T-helper 1 cell treated with Interleukin-12 subunit alpha and Interleukin-12 subunit beta and Interleukin-4 antibody, amounts not matched to agents 30 μg/mL and 1 μg/mL, for 36 hours (primary cell): Measurements from ENCODE around the gene TGM1.

Experiments
- H3K27ac Mint-ChIP-seq: one replicate; pipeline ENCODE4 v1.8.0; 2021; ENCODE audit warnings: mild to moderate bottlenecking, mixed read lengths
- H3K27me3 Mint-ChIP-seq: one replicate; pipeline ENCODE4 v1.8.0; 2021; ENCODE audit warnings: low read depth, mixed read lengths
- H3K36me3 Mint-ChIP-seq: one replicate; pipeline ENCODE4 v1.8.0; 2021; ENCODE audit warnings: low read depth, mixed read lengths
- H3K4me1 Mint-ChIP-seq: one replicate; pipeline ENCODE4 v1.8.0; 2021; ENCODE audit warnings: low read depth, mixed read lengths
- H3K4me3 Mint-ChIP-seq: one replicate; pipeline ENCODE4 v1.8.0; 2021; ENCODE audit warnings: mild to moderate bottlenecking, moderate library complexity, mixed read lengths
- H3K9me3 Mint-ChIP-seq: one replicate; pipeline ENCODE4 v1.8.0; 2021; ENCODE audit warnings: mixed read lengths

TGM1 gene

GRCh38 chr14:24262821-24263733 lies at the start of gene TGM1:
TSS of gene TGM1 (minus strand) at chr14:24263177. CDS start at chr14:24262352, 825 bp downstream.
- H3K27me3 Mint-ChIP-seq = no peaks in the 10 kb centered on the region
- no peak within 1 kb of the TSS for H3K27ac Mint-ChIP-seq
- no peaks in the 10 kb centered on the region for H3K9me3 Mint-ChIP-seq
- peaks cover 17% of the 10 kb centered on the region for H3K36me3 Mint-ChIP-seq
- no peak within 1 kb of the TSS for H3K4me3 Mint-ChIP-seq
- no peaks in the 10 kb centered on the region for H3K4me1 Mint-ChIP-seq

- H3K36me3 Mint-ChIP-seq = peaks cover 33% of the 10 kb centered on the region
- peak overlapping the region; percentile 79 for H3K4me3 Mint-ChIP-seq
- H3K4me1 Mint-ChIP-seq = peaks cover 65% of the 10 kb centered on the region
- no peaks in the 10 kb centered on the region for H3K9me3 Mint-ChIP-seq
- peak overlapping the region; percentile 76 for H3K27ac Mint-ChIP-seq
- H3K27me3 Mint-ChIP-seq = no peaks in the 10 kb centered on the region
Observed at GRCh38 chr14:24311837-24312615, 49.0 kb upstream of the TGM1 start.

GRCh38 chr14:24310646-24311604 lies 47.9 kb upstream of the TGM1 start, which contains the start of gene LTB4R:
TSS of gene LTB4R (plus strand) at chr14:24311502. CDS start at chr14:24315652, 4,150 bp downstream.
- peaks cover 43% of the 10 kb centered on the region for H3K36me3 Mint-ChIP-seq
- H3K9me3 Mint-ChIP-seq = no peaks in the 10 kb centered on the region
- no peaks in the 10 kb centered on the region for H3K27me3 Mint-ChIP-seq
- peak within 1 kb of the TSS; percentile 89 for H3K27ac Mint-ChIP-seq
- peaks cover 65% of the 10 kb centered on the region for H3K4me1 Mint-ChIP-seq
- H3K4me3 Mint-ChIP-seq = peak within 1 kb of the TSS; percentile 82

DNA sequence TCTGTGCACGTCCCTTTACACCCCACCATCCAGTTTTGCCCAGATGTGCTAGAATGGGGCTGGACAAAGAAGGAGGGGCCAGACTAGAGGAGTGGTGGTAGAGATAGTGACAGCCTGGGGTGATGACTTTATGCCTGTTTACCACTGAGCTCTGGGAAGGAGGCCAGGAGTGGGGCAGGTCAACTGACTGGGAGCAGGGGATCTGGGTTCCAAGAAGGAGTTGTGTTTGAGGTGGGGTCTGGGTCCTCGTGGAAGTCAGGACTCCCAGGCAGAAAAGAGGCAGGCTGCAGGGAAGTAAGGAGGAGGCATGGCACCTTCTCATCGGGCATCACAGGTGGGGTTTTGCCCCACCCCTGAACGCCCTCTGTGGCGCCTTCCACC lies 47.3 kb upstream of the TGM1 start:
- Mint-ChIP-seq H3K4me1 (peaks cover 60% of the 10 kb centered on the region), H3K27ac (peak overlapping the region; percentile 89), H3K36me3 (peaks cover 42% of the 10 kb centered on the region), H3K4me3 (peak overlapping the region; percentile 82), H3K9me3 (no peaks in the 10 kb centered on the region), H3K27me3 (no peaks in the 10 kb centered on the region)

DNA sequence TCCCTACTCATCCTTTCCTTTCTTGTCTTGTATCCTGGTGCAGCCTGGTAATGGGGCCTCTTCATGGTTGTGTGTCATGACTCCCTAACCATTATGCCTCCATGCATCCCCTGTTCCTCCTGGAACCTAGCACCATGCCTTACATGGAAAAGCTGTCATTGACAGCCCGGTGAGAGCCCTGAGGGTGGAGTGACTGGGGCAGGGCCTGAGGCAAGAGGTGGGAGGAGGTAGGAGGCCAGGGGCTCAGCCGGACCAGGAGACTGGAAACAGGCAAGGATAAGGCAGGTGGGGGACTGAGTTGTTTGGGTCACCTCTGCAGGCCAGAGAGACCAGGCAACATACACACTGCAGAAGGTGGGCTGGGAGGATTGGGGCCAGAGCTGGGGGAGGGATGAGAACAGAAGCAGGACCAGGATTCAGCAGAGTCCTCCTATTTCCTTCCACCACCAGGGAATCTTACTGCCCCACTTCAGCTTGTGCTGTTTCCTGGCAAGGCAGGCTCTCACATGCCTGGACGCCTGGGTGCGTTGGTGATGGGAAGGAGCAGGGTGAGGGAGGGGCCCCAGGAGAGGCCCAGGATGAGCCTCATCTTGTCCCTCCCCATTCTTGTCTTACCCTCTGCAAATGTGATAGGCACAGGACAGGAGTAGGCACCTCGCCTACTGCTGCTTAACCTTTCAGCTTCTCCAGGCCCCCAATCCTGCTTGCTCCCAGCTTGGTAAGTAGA lies 46.7 kb upstream of the TGM1 start, which contains the start of gene LTB4R2:
TSS of gene LTB4R2 (plus strand) at position 603 of the 727 bp plus-strand sequence. CDS start 525 bp downstream, outside the sequence.
- peaks cover 47% of the 10 kb centered on the region for H3K36me3 Mint-ChIP-seq

GRCh38 chr14:24308342-24309124 lies 45.6 kb upstream of the TGM1 start:
- H3K4me3 Mint-ChIP-seq = peak overlapping the region; percentile 13
- H3K27me3 Mint-ChIP-seq = no peaks in the 10 kb centered on the region
- peak overlapping the region; percentile 34 for H3K27ac Mint-ChIP-seq
- peaks cover 49% of the 10 kb centered on the region for H3K36me3 Mint-ChIP-seq
- peaks cover 43% of the 10 kb centered on the region for H3K4me1 Mint-ChIP-seq
- H3K9me3 Mint-ChIP-seq = no peaks in the 10 kb centered on the region

More for the DNA sequence above, 46.7 kb upstream of the TGM1 start, which contains the start of gene LTB4R2:
- H3K4me1 Mint-ChIP-seq = peaks cover 54% of the 10 kb centered on the region
- H3K4me3 Mint-ChIP-seq = peak within 1 kb of the TSS; percentile 82
- peak within 1 kb of the TSS; percentile 89 for H3K27ac Mint-ChIP-seq
- no peaks in the 10 kb centered on the region for H3K9me3 Mint-ChIP-seq
- H3K27me3 Mint-ChIP-seq = no peaks in the 10 kb centered on the region

DNA sequence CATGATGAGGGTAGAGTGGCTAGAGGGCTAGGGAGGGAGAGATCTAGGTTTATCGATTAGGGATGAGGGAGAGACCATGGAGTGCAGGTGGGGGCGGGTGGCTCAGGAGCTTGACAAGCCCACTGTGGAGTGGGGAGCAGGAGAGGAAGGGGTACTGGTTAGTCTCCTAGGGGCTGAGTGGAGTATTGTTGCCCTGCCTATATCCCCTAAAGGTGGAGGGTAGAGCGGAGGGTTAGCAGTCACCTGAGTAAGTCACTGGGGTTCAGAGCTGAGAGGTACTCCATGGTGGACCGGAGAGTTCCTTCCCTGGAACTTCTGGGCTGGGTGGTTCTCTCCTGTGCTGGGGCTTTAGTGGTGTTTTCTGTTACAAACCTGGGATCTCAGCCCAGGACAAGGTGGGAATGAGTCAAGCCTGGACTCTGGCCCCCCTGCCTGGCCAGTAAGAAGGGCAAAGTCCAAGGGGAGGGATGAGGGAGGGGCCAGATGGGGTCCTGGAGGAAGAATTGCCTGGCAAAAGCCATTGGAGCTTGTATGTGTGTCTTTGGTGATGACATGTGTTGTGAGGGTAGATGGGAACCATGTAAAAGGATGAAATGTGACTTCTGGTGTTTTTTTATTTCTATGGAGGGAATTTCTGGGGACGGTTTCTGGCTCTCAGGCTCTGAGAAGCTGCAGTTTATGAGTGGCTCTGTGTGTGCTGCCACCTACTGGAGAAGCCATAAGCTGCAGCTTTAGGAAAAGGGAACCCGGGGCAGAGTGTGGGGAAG lies 44.8 kb upstream of the TGM1 start, which contains the start of gene CIDEB:
TSS of gene CIDEB (minus strand) at position 403 of the 767 bp plus-strand sequence. CDS start at position 284, 119 bp downstream.
- Mint-ChIP-seq H3K4me1 (peaks cover 36% of the 10 kb centered on the region), H3K27ac (peak within 1 kb of the TSS; percentile 34), H3K27me3 (no peaks in the 10 kb centered on the region), H3K36me3 (peaks cover 54% of the 10 kb centered on the region), H3K9me3 (no peaks in the 10 kb centered on the region), H3K4me3 (peak within 1 kb of the TSS; percentile 13)

GRCh38 chr14:24307156-24307574 lies 44.2 kb upstream of the TGM1 start:
- H3K4me1 Mint-ChIP-seq = peaks cover 30% of the 10 kb centered on the region
- no peaks in the 10 kb centered on the region for H3K9me3 Mint-ChIP-seq
- H3K36me3 Mint-ChIP-seq = peaks cover 53% of the 10 kb centered on the region
- H3K4me3 Mint-ChIP-seq = no peak overlapping the region
- no peak overlapping the region for H3K27ac Mint-ChIP-seq
- no peaks in the 10 kb centered on the region for H3K27me3 Mint-ChIP-seq

DNA sequence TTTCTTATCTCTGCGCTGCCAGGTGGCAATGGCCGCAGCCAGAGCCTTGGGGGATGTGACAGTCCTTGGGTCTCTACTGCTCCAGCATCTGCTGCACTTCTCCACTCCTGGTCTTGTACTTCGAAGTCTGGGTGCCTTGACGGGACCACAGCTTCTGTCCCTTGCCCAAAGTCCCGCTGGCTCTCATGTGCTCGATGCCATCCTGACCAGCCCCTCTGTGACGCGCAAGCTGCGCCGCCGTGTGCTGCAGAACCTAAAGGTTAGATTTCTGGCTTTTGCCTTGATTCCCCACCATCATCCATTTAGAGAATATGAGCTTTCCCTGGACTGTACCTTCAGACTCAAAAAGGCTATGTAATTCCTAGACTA lies 41.0 kb upstream of the TGM1 start:
- Mint-ChIP-seq H3K27me3 (no peaks in the 10 kb centered on the region), H3K4me3 (no peak overlapping the region), H3K9me3 (no peaks in the 10 kb centered on the region), H3K27ac (no peak overlapping the region), H3K36me3 (peaks cover 44% of the 10 kb centered on the region), H3K4me1 (peaks cover 24% of the 10 kb centered on the region)

- Mint-ChIP-seq H3K4me3 (peak overlapping the region; percentile 91), H3K27ac (peak overlapping the region; percentile 89), H3K4me1 (peaks cover 32% of the 10 kb centered on the region), H3K9me3 (no peaks in the 10 kb centered on the region), H3K27me3 (no peaks in the 10 kb centered on the region), H3K36me3 (peaks cover 32% of the 10 kb centered on the region)
Observed at GRCh38 chr14:24300326-24300980, 37.5 kb upstream of the TGM1 start.

DNA sequence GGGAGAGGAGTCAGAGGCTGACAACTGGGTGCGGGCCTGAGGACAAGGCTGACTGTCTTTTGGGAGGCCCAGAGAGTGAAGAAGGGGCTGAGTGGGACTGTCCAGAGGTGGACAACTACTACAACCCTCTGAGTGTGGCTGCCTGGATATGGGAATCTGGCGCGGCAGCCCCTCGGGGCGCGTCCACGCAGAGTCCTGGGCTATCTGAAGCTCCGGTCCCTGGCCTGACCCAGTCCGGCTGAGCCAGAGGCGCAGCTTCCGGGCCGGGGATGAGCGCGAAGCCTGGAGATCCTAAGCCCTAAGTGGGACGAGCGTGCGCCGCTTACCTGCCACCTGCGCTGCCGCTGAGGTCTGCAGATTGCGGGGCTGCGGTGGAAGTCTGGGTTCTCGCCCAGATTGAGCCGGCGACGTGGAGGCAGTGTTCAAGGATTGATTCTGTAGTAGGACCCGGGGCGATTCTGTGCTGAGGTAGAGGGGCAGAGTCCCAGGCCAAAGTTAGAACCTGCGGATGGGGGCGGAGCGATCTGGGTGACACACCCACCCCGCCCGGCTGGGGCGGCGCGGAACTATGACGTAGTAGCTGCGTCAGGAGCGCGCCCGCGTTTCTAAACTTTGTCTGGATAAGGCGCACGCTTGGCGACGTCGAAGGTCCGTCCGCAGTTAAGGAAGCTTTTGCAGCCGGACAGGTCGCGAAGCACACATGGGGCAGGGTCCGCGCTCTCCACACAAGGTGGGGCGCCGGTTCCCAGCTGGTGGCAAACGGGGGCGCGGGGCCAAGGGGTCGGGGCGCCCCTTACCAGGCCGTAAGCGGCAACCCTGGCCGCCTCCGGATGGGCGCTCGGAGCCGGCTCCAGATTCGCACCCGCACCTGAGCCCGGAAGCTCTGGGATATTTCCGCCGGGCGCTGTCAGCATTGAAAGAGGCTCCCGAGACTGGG lies 36.5 kb upstream of the TGM1 start, which contains the start of the genes DHRS1 and NOP9:
TSS of gene DHRS1 (minus strand) at position 526 of the 937 bp plus-strand sequence. CDS start 674 bp downstream, outside the sequence.
TSS of gene NOP9 (plus strand) at position 596 of the 937 bp plus-strand sequence. CDS start at position 701, 105 bp downstream.
- Mint-ChIP-seq H3K27ac (peak within 1 kb of the TSS; percentile 89), H3K36me3 (peaks cover 24% of the 10 kb centered on the region), H3K27me3 (no peaks in the 10 kb centered on the region), H3K9me3 (no peaks in the 10 kb centered on the region), H3K4me3 (peak within 1 kb of the TSS; percentile 91), H3K4me1 (peaks cover 32% of the 10 kb centered on the region)
